GM12892 (cell line): Measurements from ENCODE around the gene KANTR.

Experiments used
- POLR2A ChIP-seq: IDR thresholded peaks from 2 replicates; pipeline ENCODE4 v1.6.1; 2011; ENCODE audit warnings: low read depth, low read length, control low read depth
- POLR2AphosphoS5 ChIP-seq: IDR thresholded peaks from 2 replicates; pipeline ENCODE4 v1.6.1; 2011; ENCODE audit warnings: low read depth, low read length, control low read depth

- no peak for TF ChIP-seq POLR2A
- no peak for TF ChIP-seq POLR2AphosphoS5
Observed at GRCh38 chrX:53156207-53156596, 62.3 kb downstream of the KANTR start.
